Right lobe of liver (tissue), 6 donors: Measurements from ENCODE around the gene SCGB1D2. TPM values are rescaled to one million over a fixed set of nuclear protein-coding genes. Genes with fewer than 3 reads are reported as not detected.
"Not testable (repeated sequence)": the region's sequence is repeated elsewhere in the genome, so short reads cannot be mapped to it uniquely, and the experiment has no call there.

Experiments
- ATAC-seq, 4 donors: fragments of 200-7000 bp; cut with Tn5 transposase; one replicate each; pipeline ENCODE4 v1.9.1; 2020; ENCODE audit warnings: mild to moderate bottlenecking in 4 of 4, moderate library complexity in 4 of 4
- DNase-seq, 3 donors: peaks; one replicate each; pipeline ENCODE4 v3.0.0-alpha.2; 2020
- H3K27ac ChIP-seq, 3 donors: fragments of 200-600 bp; one replicate each; pipeline ENCODE4 v1.8.0; 2022
- H3K27me3 ChIP-seq, 2 donors: fragments of 200-600 bp; one replicate each; pipeline ENCODE4 v1.8.0; 2022
- H3K36me3 ChIP-seq, 4 donors: fragments of 200-600 bp; sonication (generic) in 1 of 4; one replicate each; pipeline versions ENCODE4 v1.5.1 to v1.8.0; 2017 to 2022; ENCODE audit warnings: control low read depth in 1 of 4
- H3K4me1 ChIP-seq, 4 donors: fragments of 200-600 bp; sonication (generic) in 1 of 4; one replicate each; pipeline versions ENCODE4 v1.5.1 to v1.8.0; 2017 to 2022; ENCODE audit warnings: control low read depth in 1 of 4
- H3K4me3 ChIP-seq, 3 donors: fragments of 200-600 bp; one replicate each; pipeline ENCODE4 v1.8.0; 2022
- H3K9me3 ChIP-seq, 4 donors: fragments of 200-600 bp; sonication (generic) in 1 of 4; one replicate each; pipeline versions ENCODE4 v1.5.1 to v1.8.0; 2017 to 2022; ENCODE audit warnings: control low read depth in 1 of 4
- POLR2A ChIP-seq: fragments of 450-650 bp; IDR thresholded peaks from one replicate; pipeline ENCODE4 v1.6.1; 2017; ENCODE audit warnings: antibody characterized with exemption, mild to moderate bottlenecking
- WGBS: methylation state at CpG from one replicate; pipeline ENCODE4 v1.1.6; 2018; ENCODE audit warnings: low coverage, low lambda C conversion rate; ENCODE audit not compliant: insufficient coverage; ENCODE audit errors: missing lambda C conversion rate; 5-methylcytosine and 5-hydroxymethylcytosine counted together
- intact Hi-C, 2 donors: fragments of 100-400 bp; cut with DNase I; formaldehyde crosslinking; loops; one replicate each; pipeline versions ENCODE4 v1.11.2 to v1.14.1; 2022
- total RNA-seq, 6 experiments: library from RNA; depleted of rRNA in 2 of 6; stranded (reverse); fragments of >200 nt in 2 of 6; fragmentation: NEBNext Ultra II Directional in 3 of 6; extraction: Animal tissue kit (Norgen Biotek cat#: 25700) in 3 of 6; gene quantifications; one replicate each; pipeline versions ENCODE4 v1.1.0 to v1.2.4, GENCODE V29; 2016 to 2023
- TF ChIP-seq, protein P1 (sequence below), 4 donors: fragments of 200-600 bp in 3 of 4; fragments of 450-650 bp in 1 of 4; IDR thresholded peaks; one replicate each; pipeline versions ENCODE4 v1.5.1 to v1.8.0; 2016 to 2022; ENCODE audit warnings: antibody characterized with exemption in 4 of 4, mild to moderate bottlenecking in 2 of 4
- donor health status: DM: no; HTN: yes; CAD: no.
- donor health status: DM: no; HTN: no; CAD: no.
- donor health status: DM: no; HTN: no; CAD: no.
- donor health status: DM: no; HTN: yes; CAD: no.
- donor health status: DM: no; HTN: yes; CAD: no.

Gene SCGB1D2
- total RNA-seq, 6 experiments from 2014 or later = not detected

DNA sequence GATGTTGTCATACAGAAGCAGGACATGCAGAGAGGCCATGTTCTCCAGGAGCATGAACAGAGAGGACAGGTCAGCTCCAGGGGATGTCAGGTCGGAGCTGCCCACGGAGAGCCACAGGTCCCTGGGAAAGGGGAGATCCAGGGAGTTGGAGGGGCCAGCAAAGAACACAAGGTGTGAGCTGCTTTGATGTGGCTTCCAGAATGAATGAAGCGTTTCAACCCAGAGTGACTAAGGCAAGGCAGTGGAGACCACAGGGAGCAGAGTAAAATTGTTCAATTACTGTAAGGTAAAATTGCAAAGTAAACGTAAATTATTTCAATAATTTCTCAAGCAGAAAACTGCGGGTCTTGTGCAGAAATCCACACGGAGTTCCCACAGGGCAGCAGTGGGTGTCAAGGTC, 39.1 kb upstream of the SCGB1D2 start:
- no peak overlapping the region for H3K27ac ChIP-seq
- WGBS = 42% methylated on average over 3 of the region's 6 CpGs
- intact Hi-C loops = no loop called here
- no peak for TF ChIP-seq POLR2A
- TF ChIP-seq, protein P1, sequence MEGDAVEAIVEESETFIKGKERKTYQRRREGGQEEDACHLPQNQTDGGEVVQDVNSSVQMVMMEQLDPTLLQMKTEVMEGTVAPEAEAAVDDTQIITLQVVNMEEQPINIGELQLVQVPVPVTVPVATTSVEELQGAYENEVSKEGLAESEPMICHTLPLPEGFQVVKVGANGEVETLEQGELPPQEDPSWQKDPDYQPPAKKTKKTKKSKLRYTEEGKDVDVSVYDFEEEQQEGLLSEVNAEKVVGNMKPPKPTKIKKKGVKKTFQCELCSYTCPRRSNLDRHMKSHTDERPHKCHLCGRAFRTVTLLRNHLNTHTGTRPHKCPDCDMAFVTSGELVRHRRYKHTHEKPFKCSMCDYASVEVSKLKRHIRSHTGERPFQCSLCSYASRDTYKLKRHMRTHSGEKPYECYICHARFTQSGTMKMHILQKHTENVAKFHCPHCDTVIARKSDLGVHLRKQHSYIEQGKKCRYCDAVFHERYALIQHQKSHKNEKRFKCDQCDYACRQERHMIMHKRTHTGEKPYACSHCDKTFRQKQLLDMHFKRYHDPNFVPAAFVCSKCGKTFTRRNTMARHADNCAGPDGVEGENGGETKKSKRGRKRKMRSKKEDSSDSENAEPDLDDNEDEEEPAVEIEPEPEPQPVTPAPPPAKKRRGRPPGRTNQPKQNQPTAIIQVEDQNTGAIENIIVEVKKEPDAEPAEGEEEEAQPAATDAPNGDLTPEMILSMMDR (IDR thresholded peaks at IDR 0.05) = no peak
- ATAC-seq = no peak
- no peak overlapping the region for H3K4me3 ChIP-seq
- DNase-seq = no peak
- H3K9me3 ChIP-seq = no peaks in the 10 kb centered on the region
- no peaks in the 10 kb centered on the region for H3K36me3 ChIP-seq
- H3K27me3 ChIP-seq = no peaks in the 10 kb centered on the region
- H3K4me1 ChIP-seq = no peaks in the 10 kb centered on the region

DNA sequence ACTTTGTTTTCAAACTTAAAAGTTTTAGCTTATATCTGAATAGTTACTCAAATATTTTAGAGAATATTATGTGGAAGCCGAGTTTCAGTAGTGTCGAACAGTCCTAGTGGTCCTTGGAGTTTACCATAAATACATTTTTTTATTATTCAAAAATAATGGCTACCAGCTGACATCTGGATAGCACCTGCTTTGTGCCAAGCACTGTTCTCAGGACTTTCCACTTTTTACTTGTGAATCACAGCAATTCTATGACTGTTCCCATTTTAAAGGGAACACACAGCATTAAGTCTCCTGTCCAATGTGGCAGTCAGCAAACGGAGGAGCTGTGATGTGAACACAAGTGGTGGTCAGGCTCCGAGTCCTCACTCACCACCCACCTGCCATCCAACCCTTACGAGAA, 37.6 kb upstream of the SCGB1D2 start:
- Histone ChIP-seq H3K9me3 (no peaks in the 10 kb centered on the region), H3K27me3 (no peaks in the 10 kb centered on the region), H3K4me1 (peaks cover 0 to 4% (median 0%) of the 10 kb centered on the region in 4 donors), H3K4me3 (no peak overlapping the region), H3K36me3 (no peaks in the 10 kb centered on the region), H3K27ac (no peak overlapping the region)
- DNase-seq = no peak
- intact Hi-C loops = no loop called here
- ATAC-seq = no peak
- WGBS = 69% methylated on average over 3 of the region's 5 CpGs
- no peak for TF ChIP-seq POLR2A
- TF ChIP-seq, protein P1 (IDR thresholded peaks at IDR 0.05) = no peak

DNA sequence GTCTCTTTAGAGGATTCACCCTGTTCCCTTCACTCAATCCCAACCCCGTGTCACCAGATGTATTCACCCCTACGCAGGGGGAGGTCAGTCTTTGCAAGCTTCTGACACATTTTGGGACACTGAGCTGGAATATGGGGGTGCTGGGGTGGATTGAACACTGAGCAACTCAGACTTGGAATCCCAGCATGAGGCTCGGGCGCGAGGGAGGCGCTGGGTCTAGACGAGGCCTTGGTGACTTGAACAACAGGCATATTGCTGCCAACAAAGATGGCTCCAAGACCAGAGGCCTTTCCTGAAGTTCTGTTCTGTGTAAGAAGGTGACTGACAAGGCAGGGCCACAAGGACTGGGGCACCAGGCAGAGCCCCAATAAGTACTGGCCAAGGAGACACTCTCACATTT, 36.6 kb upstream of the SCGB1D2 start:
- 73% methylated on average over 3 of the region's 7 CpGs for WGBS
- H3K9me3 ChIP-seq = no peaks in the 10 kb centered on the region
- peaks cover 0 to 4% (median 0%) of the 10 kb centered on the region in 4 donors for H3K4me1 ChIP-seq
- DNase-seq (no peak), ATAC-seq (no peak)
- intact Hi-C loops = no loop called here
- H3K27me3 ChIP-seq = no peaks in the 10 kb centered on the region
- no peaks in the 10 kb centered on the region for H3K36me3 ChIP-seq
- H3K27ac ChIP-seq = no peak overlapping the region
- no peak overlapping the region for H3K4me3 ChIP-seq
- TF ChIP-seq POLR2A = no peak
- TF ChIP-seq, protein P1 (IDR thresholded peaks at IDR 0.05) = no peak

DNA sequence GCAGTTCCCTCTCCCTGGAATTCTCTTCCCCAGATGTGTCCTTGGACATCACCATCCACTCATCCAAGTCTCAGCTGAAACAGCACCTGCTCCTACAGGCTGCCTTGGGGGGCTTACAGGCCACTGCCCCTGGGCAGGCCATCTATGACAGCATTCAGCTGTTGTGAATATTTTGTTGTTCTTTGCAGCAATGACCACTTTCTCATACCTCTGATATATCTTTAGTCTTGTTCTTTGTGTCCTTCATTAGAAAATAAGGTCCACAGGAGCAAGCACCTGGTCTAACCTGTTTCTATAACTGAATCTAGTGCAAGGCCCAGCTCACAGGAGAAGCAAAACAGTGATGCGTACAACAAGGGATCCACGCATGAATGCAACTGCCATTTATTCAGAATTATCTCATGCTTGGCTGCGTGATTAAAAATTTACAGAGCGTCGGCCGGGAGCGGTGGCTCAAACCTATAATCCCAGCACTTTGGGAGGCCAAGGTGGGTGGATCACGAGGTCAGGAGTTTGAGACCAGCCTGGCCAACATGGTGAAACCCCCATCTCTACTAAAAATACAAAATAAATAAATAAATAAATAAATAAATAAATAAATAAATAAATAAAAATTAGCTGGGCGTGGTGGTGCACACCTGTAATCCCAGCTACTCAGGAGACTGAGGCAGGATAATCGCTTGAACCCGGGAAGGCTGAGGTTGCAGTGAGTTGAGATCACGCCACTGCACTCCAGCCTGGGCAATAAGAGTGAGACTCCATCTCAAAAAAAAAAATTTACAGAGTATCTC, 35.6 kb upstream of the SCGB1D2 start:
- H3K27me3 ChIP-seq, H3K9me3 ChIP-seq, H3K4me3 ChIP-seq, H3K4me1 ChIP-seq, ATAC-seq, H3K36me3 ChIP-seq, H3K27ac ChIP-seq, intact Hi-C loops, DNase-seq: not testable (repeated sequence)
- 87% methylated on average over 12 of the region's 12 CpGs for WGBS

DNA sequence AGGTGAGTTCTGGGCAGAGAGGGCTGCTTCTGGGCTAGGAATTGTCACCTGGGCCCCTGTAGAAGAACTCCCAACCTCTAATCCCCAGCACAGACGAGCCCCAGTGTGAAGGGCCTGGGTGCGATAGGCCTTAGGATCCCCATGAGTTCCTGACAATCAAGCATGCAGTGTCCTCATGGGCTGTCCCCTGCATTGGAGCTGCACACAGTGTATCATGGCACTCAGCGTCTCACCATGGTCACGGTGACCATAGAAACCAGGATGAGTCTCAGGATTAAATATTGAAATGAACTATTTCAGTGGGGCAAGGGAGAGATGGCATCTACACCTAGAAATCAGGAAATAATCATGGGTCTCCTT, 33.3 kb upstream of the SCGB1D2 start:
- DNase-seq (no peak), ATAC-seq (no peak)
- no peaks in the 10 kb centered on the region for H3K36me3 ChIP-seq
- H3K27ac ChIP-seq = no peak overlapping the region
- intact Hi-C loops = no loop called here
- no peak overlapping the region for H3K4me3 ChIP-seq
- H3K9me3 ChIP-seq = no peaks in the 10 kb centered on the region
- H3K27me3 ChIP-seq = no peaks in the 10 kb centered on the region
- WGBS = no CpG with 5 or more reads among the region's 4 CpGs
- no peak for TF ChIP-seq POLR2A
- TF ChIP-seq, protein P1 (IDR thresholded peaks at IDR 0.05) = no peak
- H3K4me1 ChIP-seq = peaks cover 0 to 4% (median 0%) of the 10 kb centered on the region in 4 donors
